CD4-positive, alpha-beta T cell (primary cell): ENCODE measurements around the gene MMP20. TPM values are rescaled to one million over a fixed set of nuclear protein-coding genes. Genes with fewer than 3 reads are reported as not detected.

Experiments used
- ATAC-seq: fragments of 200-7000 bp; cut with Tn5 transposase; one replicate; pipeline ENCODE4 v1.10.0; 2022; ENCODE audit warnings: mild to moderate bottlenecking; ENCODE audit not compliant: poor library complexity
- CTCF ChIA-PET: fragments of 350-600 bp; sonication (Branson Sonifier 250); formaldehyde crosslinking; loops from one replicate; lab custom pipeline; 2021; ENCODE audit warnings: antibody characterized with exemption, inconsistent platforms; lab: Charles Lee
- POLR2A ChIA-PET: fragments of 350-600 bp; sonication (Branson Sonifier 250); formaldehyde crosslinking; loops from one replicate; lab custom pipeline; 2021; ENCODE audit warnings: antibody characterized with exemption, inconsistent platforms; lab: Charles Lee
- DNase-seq, 14 experiments: peaks; one replicate each; pipeline ENCODE4 v3.0.0-alpha.2; 2013 to 2020; ENCODE audit warnings: mixed read lengths in 2 of 14
- H3K27ac ChIP-seq, 2 donors: one replicate each; pipeline versions ENCODE4 v1.5.1 to v1.7.0; 2013; ENCODE audit warnings: low read length in 2 of 2, low read depth in 1 of 2, mild to moderate bottlenecking in 1 of 2
- H3K27me3 ChIP-seq, 2 experiments: 1 replicate in 1 of 2; 2 replicates in 1 of 2; pipeline versions ENCODE4 v1.6.1 to v1.7.0; 2013; ENCODE audit warnings: low read length in 2 of 2, control low read depth in 1 of 2, mild to moderate bottlenecking in 1 of 2, moderate library complexity in 1 of 2; ENCODE audit not compliant: insufficient read depth in 2 of 2, control insufficient read depth in 1 of 2
- H3K36me3 ChIP-seq: one replicate; pipeline ENCODE4 v1.6.1; 2013; ENCODE audit warnings: low read length, control low read depth; ENCODE audit not compliant: insufficient read depth
- H3K4me1 ChIP-seq: one replicate; pipeline ENCODE4 v1.6.1; 2013; ENCODE audit warnings: low read length, control low read depth; ENCODE audit not compliant: insufficient read depth
- H3K4me3 ChIP-seq: one replicate; pipeline ENCODE4 v1.5.1; 2013; ENCODE audit warnings: mild to moderate bottlenecking, low read length, moderate library complexity
- H3K9me3 ChIP-seq, 2 experiments: 1 replicate in 1 of 2; 2 replicates in 1 of 2; pipeline versions ENCODE4 v1.6.1 to v1.7.0; 2013; ENCODE audit warnings: low read length in 2 of 2, mild to moderate bottlenecking in 2 of 2, control low read depth in 1 of 2, moderate library complexity in 1 of 2; ENCODE audit not compliant: control insufficient read depth in 1 of 2, insufficient read depth in 1 of 2
- H3K27ac Mint-ChIP-seq: one replicate; pipeline ENCODE4 v1.8.0; 2020; ENCODE audit warnings: mixed read lengths
- H3K27me3 Mint-ChIP-seq: one replicate; pipeline ENCODE4 v1.8.0; 2021; ENCODE audit warnings: mixed read lengths
- H3K36me3 Mint-ChIP-seq: one replicate; pipeline ENCODE4 v1.8.0; 2021; ENCODE audit warnings: low read depth, mixed read lengths
- H3K4me1 Mint-ChIP-seq: one replicate; pipeline ENCODE4 v1.8.0; 2021; ENCODE audit warnings: low read depth, mixed read lengths
- H3K4me3 Mint-ChIP-seq: one replicate; pipeline ENCODE4 v1.8.0; 2020; ENCODE audit warnings: mild to moderate bottlenecking, mixed read lengths
- H3K9me3 Mint-ChIP-seq: one replicate; pipeline ENCODE4 v1.8.0; 2020; ENCODE audit warnings: mixed read lengths
- intact Hi-C, 2 experiments: fragments of 100-400 bp; cut with DNase I in 1 of 2; cut with micrococcal nuclease in 1 of 2; formaldehyde crosslinking; loops; one replicate each; pipeline versions ENCODE4 v1.15.1 to v1.9.0; 2023 to 2025; cut with DNase I, micrococcal nuclease
- total RNA-seq, 174 experiments: library from RNA in 2 of 174; stranded (reverse) in 2 of 174; gene quantifications; one replicate each; pipeline ENCODE4 v1.2.3 and lab custom pipeline; 2021 to 2026
- TF ChIP-seq, protein P1 (sequence below): fragments of 200-600 bp; IDR thresholded peaks from one replicate; pipeline ENCODE4 v1.8.0; 2022; ENCODE audit warnings: antibody characterized with exemption, mild to moderate bottlenecking

The MMP20 gene
- total RNA-seq, 2 experiments from 2014 or later = not detected

GRCh38 chr11:102611291-102611690 lies 13.8 kb downstream of the MMP20 start:
- H3K36me3 Mint-ChIP-seq = no peaks in the 10 kb centered on the region
- ATAC-seq = no peak
- TF ChIP-seq, protein P1, sequence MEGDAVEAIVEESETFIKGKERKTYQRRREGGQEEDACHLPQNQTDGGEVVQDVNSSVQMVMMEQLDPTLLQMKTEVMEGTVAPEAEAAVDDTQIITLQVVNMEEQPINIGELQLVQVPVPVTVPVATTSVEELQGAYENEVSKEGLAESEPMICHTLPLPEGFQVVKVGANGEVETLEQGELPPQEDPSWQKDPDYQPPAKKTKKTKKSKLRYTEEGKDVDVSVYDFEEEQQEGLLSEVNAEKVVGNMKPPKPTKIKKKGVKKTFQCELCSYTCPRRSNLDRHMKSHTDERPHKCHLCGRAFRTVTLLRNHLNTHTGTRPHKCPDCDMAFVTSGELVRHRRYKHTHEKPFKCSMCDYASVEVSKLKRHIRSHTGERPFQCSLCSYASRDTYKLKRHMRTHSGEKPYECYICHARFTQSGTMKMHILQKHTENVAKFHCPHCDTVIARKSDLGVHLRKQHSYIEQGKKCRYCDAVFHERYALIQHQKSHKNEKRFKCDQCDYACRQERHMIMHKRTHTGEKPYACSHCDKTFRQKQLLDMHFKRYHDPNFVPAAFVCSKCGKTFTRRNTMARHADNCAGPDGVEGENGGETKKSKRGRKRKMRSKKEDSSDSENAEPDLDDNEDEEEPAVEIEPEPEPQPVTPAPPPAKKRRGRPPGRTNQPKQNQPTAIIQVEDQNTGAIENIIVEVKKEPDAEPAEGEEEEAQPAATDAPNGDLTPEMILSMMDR = no peak
- no peak for DNase-seq
- CTCF ChIA-PET = no interaction called here
- intact Hi-C loops = loop anchor here in 1 of 2 experiments (2.0 to 5.0 kb wide), 4 partner anchors 114 to 322 kb away; no protein-coding TSS in a partner anchor
- H3K9me3 Mint-ChIP-seq = no peaks in the 10 kb centered on the region
- no peak overlapping the region for H3K4me3 Mint-ChIP-seq
- POLR2A ChIA-PET = interaction anchor here (1.2 kb wide), 1 partner anchor 11 kb away, joined by 3 read pairs; no protein-coding TSS in a partner anchor
- H3K27me3 Mint-ChIP-seq = no peaks in the 10 kb centered on the region
- H3K27me3 ChIP-seq = no peaks in the 10 kb centered on the region
- H3K27ac Mint-ChIP-seq = no peak overlapping the region
- no peak overlapping the region for H3K4me3 ChIP-seq
- no peak overlapping the region for H3K27ac ChIP-seq
- H3K36me3 ChIP-seq = no peaks in the 10 kb centered on the region
- peaks cover 3% of the 10 kb centered on the region for H3K4me1 ChIP-seq
- H3K4me1 Mint-ChIP-seq = no peaks in the 10 kb centered on the region
- no peaks in the 10 kb centered on the region for H3K9me3 ChIP-seq

DNA sequence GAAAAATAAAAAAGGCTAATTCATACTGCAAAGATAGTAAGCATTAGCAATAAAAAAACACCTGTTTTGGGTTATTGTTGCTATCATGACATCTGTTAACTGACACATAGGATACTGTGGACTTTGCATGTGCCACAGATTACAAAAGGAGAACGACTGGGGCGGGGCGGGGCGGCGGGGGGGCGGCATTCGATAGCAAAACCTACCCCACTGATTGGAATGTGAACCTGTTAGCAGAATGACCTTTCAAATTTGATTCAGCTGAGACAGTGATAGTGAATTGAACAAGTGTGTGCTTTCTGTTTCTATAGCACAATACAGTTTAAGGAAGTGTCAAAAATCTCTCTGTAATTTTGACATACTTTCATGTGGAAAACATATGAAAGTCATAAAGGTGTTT lies 14.9 kb downstream of the MMP20 start:
- H3K36me3 ChIP-seq = no peaks in the 10 kb centered on the region
- no peaks in the 10 kb centered on the region for H3K27me3 Mint-ChIP-seq
- no peaks in the 10 kb centered on the region for H3K36me3 Mint-ChIP-seq
- H3K4me3 Mint-ChIP-seq = no peak overlapping the region
- H3K27me3 ChIP-seq = no peaks in the 10 kb centered on the region
- ChIA-PET CTCF (no interaction called here), POLR2A (no interaction called here)
- H3K4me1 Mint-ChIP-seq = no peaks in the 10 kb centered on the region
- no peak overlapping the region for H3K27ac ChIP-seq
- no peaks in the 10 kb centered on the region for H3K9me3 ChIP-seq
- TF ChIP-seq, protein P1 = no peak
- no peak overlapping the region for H3K27ac Mint-ChIP-seq
- peaks cover 3% of the 10 kb centered on the region for H3K4me1 ChIP-seq
- ATAC-seq (no peak), DNase-seq (no peak)
- intact Hi-C loops = loop anchor here in 1 of 2 experiments (2.0 to 5.0 kb wide), 4 partner anchors 113 to 321 kb away; no protein-coding TSS in a partner anchor
- H3K4me3 ChIP-seq = no peak overlapping the region
- H3K9me3 Mint-ChIP-seq = no peaks in the 10 kb centered on the region

- Mint-ChIP-seq H3K4me3 (no peak overlapping the region), H3K9me3 (no peaks in the 10 kb centered on the region), H3K27me3 (no peaks in the 10 kb centered on the region), H3K36me3 (no peaks in the 10 kb centered on the region), H3K4me1 (no peaks in the 10 kb centered on the region), H3K27ac (no peak overlapping the region)
- TF ChIP-seq, protein P1 = no peak
- DNase-seq (no peak), ATAC-seq (no peak)
- Histone ChIP-seq H3K9me3 (no peaks in the 10 kb centered on the region), H3K4me1 (peaks cover 3% of the 10 kb centered on the region), H3K27me3 (no peaks in the 10 kb centered on the region), H3K36me3 (no peaks in the 10 kb centered on the region), H3K27ac (no peak overlapping the region), H3K4me3 (no peak overlapping the region)
- POLR2A ChIA-PET = no interaction called here
- intact Hi-C loops = no loop called here
- CTCF ChIA-PET = no interaction called here
Measured at GRCh38 chr11:102608699-102609098, 16.4 kb downstream of the MMP20 start.
